K562 (cell line): ENCODE measurements around the gene TOR1AIP2. TPM values are rescaled to one million over a fixed set of nuclear protein-coding genes. Genes with fewer than 3 reads are reported as not detected.

Source experiments
- ARNT ChIP-seq, 2 experiments: fragments of 450-650 bp; IDR thresholded peaks; 2 replicates each; pipeline ENCODE4 v1.6.1; 2016; ENCODE audit warnings: mild to moderate bottlenecking in 1 of 2
- CEBPB ChIP-seq: fragments of 450-650 bp; IDR thresholded peaks from 2 replicates; pipeline ENCODE4 v1.6.1; 2016; ENCODE audit warnings: missing genetic modification characterization, missing compliant biosample characterization
- CEBPG ChIP-seq, 3 experiments: fragments of 200-800 bp in 1 of 3; sonication (Bioruptor generic) in 1 of 3; sonication (generic) in 1 of 3; formaldehyde crosslinking in 1 of 3; IDR thresholded peaks in 2 of 3; conservative IDR thresholded peaks in 1 of 3; 2 replicates each; pipeline versions ENCODE4 v1.6.1 to v1.8.0; 2016 to 2022; ENCODE audit warnings: missing compliant biosample characterization in 2 of 3, missing genetic modification characterization in 2 of 3, mild to moderate bottlenecking in 1 of 3, missing genetic modification reagents in 1 of 3
- CUX1 ChIP-seq: fragments of 200-800 bp; sonication (Bioruptor generic); IDR thresholded peaks from 2 replicates; pipeline ENCODE4 v1.6.1; 2016; ENCODE audit warnings: missing genetic modification characterization, missing compliant biosample characterization
- NCOA1 ChIP-seq: fragments of 450-650 bp; IDR thresholded peaks from 2 replicates; pipeline ENCODE4 v1.6.1; 2016; ENCODE audit warnings: low read depth
- NR4A1 ChIP-seq, 2 experiments: fragments of 250-450 bp in 1 of 2; fragments of 450-650 bp in 1 of 2; sonication (Bioruptor Pico) in 1 of 2; IDR thresholded peaks; 2 replicates each; pipeline versions ENCODE4 v1.4.0 to v1.6.1; 2016 to 2020; ENCODE audit warnings: mild to moderate bottlenecking in 2 of 2, missing compliant biosample characterization in 1 of 2, missing genetic modification characterization in 1 of 2, moderate library complexity in 1 of 2
- TCF3 ChIP-seq: sonication (generic); formaldehyde crosslinking; IDR thresholded peaks from 2 replicates; pipeline ENCODE4 v1.4.0; 2020; ENCODE audit warnings: mild to moderate bottlenecking, missing genetic modification reagents
- TFAP4 ChIP-seq: sonication (generic); formaldehyde crosslinking; IDR thresholded peaks from 2 replicates; pipeline ENCODE4 v1.8.0; 2022; ENCODE audit warnings: missing genetic modification reagents, mild to moderate bottlenecking, moderate library complexity, borderline replicate concordance
- TFE3 ChIP-seq: fragments of 450-650 bp; formaldehyde crosslinking; IDR thresholded peaks from 2 replicates; pipeline ENCODE4 v1.4.0; 2020; ENCODE audit warnings: mild to moderate bottlenecking, mixed read lengths
- USF1 ChIP-seq: sonication (generic); formaldehyde crosslinking; IDR thresholded peaks from 2 replicates; pipeline ENCODE4 v1.9.0; 2022; ENCODE audit warnings: mild to moderate bottlenecking, missing genetic modification reagents
- ZNF639 ChIP-seq, 2 experiments: fragments of 200-800 bp in 1 of 2; sonication (Bioruptor generic) in 1 of 2; sonication (generic) in 1 of 2; formaldehyde crosslinking in 1 of 2; IDR thresholded peaks in 1 of 2; conservative IDR thresholded peaks in 1 of 2; 2 replicates each; pipeline versions ENCODE4 v1.5.0 to v1.6.1; 2016 to 2020; ENCODE audit warnings: missing compliant biosample characterization in 1 of 2, missing genetic modification characterization in 1 of 2, missing genetic modification reagents in 1 of 2
- ZNF740 ChIP-seq, 3 experiments: fragments of 200-800 bp in 1 of 3; sonication (Bioruptor generic) in 1 of 3; sonication (generic) in 1 of 3; formaldehyde crosslinking in 1 of 3; IDR thresholded peaks; 2 replicates each; pipeline versions ENCODE4 v1.6.1 to v1.8.0; 2016 to 2022; ENCODE audit warnings: mild to moderate bottlenecking in 2 of 3, missing compliant biosample characterization in 2 of 3, missing genetic modification characterization in 2 of 3, missing genetic modification reagents in 1 of 3
- polyA plus RNA-seq, 8 experiments: library from polyadenylated mRNA; depleted of rRNA in 4 of 8; stranded (reverse) in 5 of 8; unstranded in 3 of 8; fragments of >200 nt; fragmentation: Nextera tagmentation in 2 of 8; fragmentation: Illumina TruSeq in 1 of 8; extraction: Ambion mirVana in 2 of 8; extraction: Trizol in 1 of 8; gene quantifications; 2 replicates each; pipeline versions ENCODE4 v1.2.1 to v1.2.3, GENCODE V29; 2011 to 2014; ENCODE audit warnings: inconsistent platforms in 1 of 8, missing spikeins in 1 of 8
- total RNA-seq, 7 experiments: library from RNA; depleted of rRNA in 6 of 7; stranded (reverse); fragments of >200 nt in 6 of 7; fragmentation: Illumina TruSeq in 2 of 7; extraction: Trizol in 2 of 7; gene quantifications; 2 replicates each; pipeline versions ENCODE4 v1.2.1 to v1.2.3, GENCODE V29; 2011 to 2021; ENCODE audit warnings: low replicate concordance in 1 of 7

The TOR1AIP2 gene
- total and polyA plus RNA-seq, 9 of the 15 experiments (the other 6 are each of a cell fraction or from before 2014, with no cell fraction given), result 16.7 to 122 (median 41.4) TPM

GRCh38 chr1:179812501-179813292 is 64.9 kb downstream of the TOR1AIP2 start (continued):
- no peak for TF ChIP-seq ZNF639 (CRISPR knock-in tag; conservative IDR thresholded peaks at IDR 0.05 in 1 of 2, IDR thresholded peaks at IDR 0.05 in 1 of 2)
- no peak for TF ChIP-seq ARNT (IDR thresholded peaks at IDR 0.05)
- no peak for TF ChIP-seq NR4A1 (CRISPR knock-in tag; IDR thresholded peaks at IDR 0.05)
- TF ChIP-seq NR4A1 (tag; IDR thresholded peaks at IDR 0.05), result no peak
- no peak for TF ChIP-seq CUX1 (CRISPR knock-in tag)
- TF ChIP-seq USF1 (CRISPR knock-in tag), result 0 out of 2 replicates have a peak, but pooled peaks have one; percentile 16
- peak; percentile 17; the same call in 1 of the 2 replicates for TF ChIP-seq TCF3 (CRISPR knock-in tag)
- no peak for TF ChIP-seq NCOA1
- TF ChIP-seq CEBPB (tag), result no peak
- no peak for TF ChIP-seq TFE3
- TF ChIP-seq TFAP4 (CRISPR knock-in tag), result peak; percentile 77; the same call in 1 of the 2 replicates
- TF ChIP-seq ZNF740 (CRISPR knock-in tag; IDR thresholded peaks at IDR 0.05), result peak; percentile 70
- TF ChIP-seq ZNF740 (tag; IDR thresholded peaks at IDR 0.05), result no peak
- TF ChIP-seq CEBPG (CRISPR knock-in tag; IDR thresholded peaks at IDR 0.05), result peak; percentile 92
- TF ChIP-seq CEBPG (tag; conservative IDR thresholded peaks at IDR 0.05 in 1 of 2, IDR thresholded peaks at IDR 0.05 in 1 of 2), result peak in 1 of 2 experiments; percentile 81; a peak in 2 of 4 replicates
